Kidney epithelial cell (primary cell): Measurements from ENCODE around the gene OGFR. TPM values are rescaled to one million over a fixed set of nuclear protein-coding genes. Genes with fewer than 3 reads are reported as not detected.
"Not testable (repeated sequence)": the region's sequence is repeated elsewhere in the genome, so short reads cannot be mapped to it uniquely, and the experiment has no call there.

Source experiments
- DNase-seq: peaks from one replicate; pipeline ENCODE4 v3.0.0-alpha.2; 2010; ENCODE audit warnings: low read depth
- H3K27me3 ChIP-seq: 2 replicates; pipeline ENCODE4 v1.6.0; 2011; ENCODE audit warnings: low read length; ENCODE audit not compliant: control insufficient read depth, insufficient read depth
- H3K36me3 ChIP-seq: 2 replicates; pipeline ENCODE4 v1.5.1; 2011; ENCODE audit warnings: low read length; ENCODE audit not compliant: control insufficient read depth, insufficient read depth
- H3K4me3 ChIP-seq: 2 replicates; pipeline ENCODE4 v1.5.1; 2011; ENCODE audit warnings: low read depth, mild to moderate bottlenecking, control low read depth, low read length
- CTCF ChIP-seq: IDR thresholded peaks from 2 replicates; pipeline ENCODE4 v1.5.1; 2011; ENCODE audit warnings: mild to moderate bottlenecking, moderate library complexity, low read length, control low read depth, inconsistent platforms; ENCODE audit not compliant: insufficient read depth, poor library complexity, severe bottlenecking
- total RNA-seq: library from RNA; depleted of rRNA; stranded (reverse); fragments of >200 nt; gene quantifications from 2 replicates; pipeline ENCODE4 v1.2.3, GENCODE V29; 2015

Gene OGFR
- total RNA-seq, 1 donor from 2014 or later, result 61.3 TPM

GRCh38 chr20:62849431-62849830, 44.8 kb downstream of the OGFR start:
- Histone ChIP-seq H3K4me3 (no peak overlapping the region), H3K27me3 (no peaks in the 10 kb centered on the region), H3K36me3 (no peaks in the 10 kb centered on the region)
- no peak for DNase-seq
- TF ChIP-seq CTCF, result no peak

GRCh38 chr20:62850333-62850974, 45.8 kb downstream of the OGFR start:
- Histone ChIP-seq H3K36me3 (no peaks in the 10 kb centered on the region), H3K4me3 (no peak overlapping the region), H3K27me3 (no peaks in the 10 kb centered on the region)
- DNase-seq, result no peak
- no peak for TF ChIP-seq CTCF

- no peaks in the 10 kb centered on the region for H3K36me3 ChIP-seq
- H3K27me3 ChIP-seq, result no peaks in the 10 kb centered on the region
These were observed 47.6 kb downstream of the OGFR start for GRCh38 chr20:62852196-62852595.

GRCh38 chr20:62852841-62853240, 48.2 kb downstream of the OGFR start:
- no peaks in the 10 kb centered on the region for H3K27me3 ChIP-seq
- H3K36me3 ChIP-seq, result no peaks in the 10 kb centered on the region
- DNase-seq, result no peak

More at GRCh38 chr20:62852196-62852595, 47.6 kb downstream of the OGFR start:
- no peak overlapping the region for H3K4me3 ChIP-seq
- DNase-seq, result no peak
- no peak for TF ChIP-seq CTCF

GRCh38 chr20:62853304-62853703, 48.7 kb downstream of the OGFR start:
- not testable (repeated sequence) for H3K27me3 ChIP-seq, H3K36me3 ChIP-seq, H3K4me3 ChIP-seq, DNase-seq

More at GRCh38 chr20:62852841-62853240, 48.2 kb downstream of the OGFR start:
- H3K4me3 ChIP-seq, result no peak overlapping the region
- no peak for TF ChIP-seq CTCF

- no peak for TF ChIP-seq CTCF
- no peaks in the 10 kb centered on the region for H3K36me3 ChIP-seq
These were observed 49.5 kb downstream of the OGFR start for GRCh38 chr20:62854121-62854520.

More at GRCh38 chr20:62854121-62854520, 49.5 kb downstream of the OGFR start:
- Histone ChIP-seq H3K4me3 (no peak overlapping the region), H3K27me3 (no peaks in the 10 kb centered on the region)
- DNase-seq, result no peak
